RWPE2 (cell line): ENCODE measurements around the gene ARHGEF7.

ENCODE experiments used
- ATAC-seq: fragments of 200-7000 bp; cut with Tn5 transposase; 3 replicates; pipeline ENCODE4 v1.9.1; 2021; ENCODE audit warnings: low read depth
- DNase-seq: peaks from one replicate; pipeline ENCODE4 v3.0.0-alpha.2; 2020; ENCODE audit warnings: low spot score
- H3K27ac ChIP-seq: fragments of 450-650 bp; 2 replicates; pipeline ENCODE4 v1.5.1; 2017; ENCODE audit warnings: mild to moderate bottlenecking; ENCODE audit not compliant: poor library complexity, severe bottlenecking
- H3K27me3 ChIP-seq: fragments of 250-450 bp; sonication (Bioruptor Pico); 2 replicates; pipeline ENCODE4 v1.5.1; 2021; ENCODE audit warnings: mild to moderate bottlenecking, moderate library complexity; ENCODE audit not compliant: insufficient read depth, poor library complexity, severe bottlenecking
- H3K36me3 ChIP-seq: fragments of 250-450 bp; sonication (Bioruptor Pico); 2 replicates; pipeline ENCODE4 v1.5.1; 2020; ENCODE audit warnings: low read depth, mild to moderate bottlenecking, moderate library complexity
- H3K4me1 ChIP-seq: fragments of 250-450 bp; sonication (Bioruptor Pico); 2 replicates; pipeline ENCODE4 v1.5.1; 2021; ENCODE audit warnings: mild to moderate bottlenecking, moderate library complexity; ENCODE audit not compliant: insufficient read depth, poor library complexity, severe bottlenecking
- H3K4me3 ChIP-seq: fragments of 250-450 bp; sonication (Bioruptor Pico); 2 replicates; pipeline ENCODE4 v1.5.1; 2021; ENCODE audit warnings: mild to moderate bottlenecking, moderate library complexity; ENCODE audit not compliant: severe bottlenecking
- H3K9me3 ChIP-seq: fragments of 250-450 bp; sonication (Bioruptor Pico); 2 replicates; pipeline ENCODE4 v1.5.1; 2021; ENCODE audit warnings: mild to moderate bottlenecking, moderate library complexity; ENCODE audit not compliant: severe bottlenecking
- CTCF ChIP-seq: fragments of 450-650 bp; IDR thresholded peaks from one replicate; pipeline ENCODE4 v1.5.1; 2017; ENCODE audit warnings: mild to moderate bottlenecking, moderate library complexity; ENCODE audit not compliant: poor library complexity, severe bottlenecking

The ARHGEF7 gene

GRCh38 chr13:111280681-111281585 lies 165.8 kb downstream of the ARHGEF7 start:
- Histone ChIP-seq H3K27me3 (no peaks in the 10 kb centered on the region), H3K4me3 (no peak overlapping the region), H3K9me3 (no peaks in the 10 kb centered on the region), H3K27ac (no peak overlapping the region), H3K36me3 (peaks cover 61% of the 10 kb centered on the region), H3K4me1 (no peaks in the 10 kb centered on the region)
- no peak for DNase-seq
- ATAC-seq, result no peak
- no peak for TF ChIP-seq CTCF

- no peaks in the 10 kb centered on the region for H3K4me1 ChIP-seq
- DNase-seq (no peak), ATAC-seq (no peak)
- peaks cover 60% of the 10 kb centered on the region for H3K36me3 ChIP-seq
- H3K27me3 ChIP-seq, result no peaks in the 10 kb centered on the region
- no peak for TF ChIP-seq CTCF
- H3K4me3 ChIP-seq, result no peak overlapping the region
- no peaks in the 10 kb centered on the region for H3K9me3 ChIP-seq
- H3K27ac ChIP-seq, result no peak overlapping the region
Measured at GRCh38 chr13:111281751-111282311, 166.7 kb downstream of the ARHGEF7 start.

DNA sequence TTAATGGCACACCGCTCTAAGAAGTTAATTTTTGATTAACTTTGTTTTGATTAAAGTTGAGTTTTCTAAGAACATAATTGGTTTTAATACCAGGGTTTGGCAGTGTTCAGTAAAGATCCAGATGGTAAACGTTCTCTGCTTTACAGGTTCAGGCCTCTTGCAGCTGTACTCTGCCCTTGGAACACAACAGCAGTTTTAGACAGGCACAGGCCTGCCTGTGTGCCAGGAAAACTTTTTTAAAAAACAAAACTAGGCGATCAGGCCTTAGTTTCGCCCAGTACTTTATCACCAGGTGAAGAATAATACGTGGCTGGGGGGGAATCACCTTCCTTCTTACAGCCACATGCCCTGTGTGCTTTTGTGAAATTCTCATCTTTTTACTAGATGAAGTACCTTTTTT lies 167.3 kb downstream of the ARHGEF7 start:
- no peak overlapping the region for H3K27ac ChIP-seq
- no peak for TF ChIP-seq CTCF
- ATAC-seq (no peak), DNase-seq (no peak)
- no peaks in the 10 kb centered on the region for H3K9me3 ChIP-seq
- no peak overlapping the region for H3K4me3 ChIP-seq
- no peaks in the 10 kb centered on the region for H3K4me1 ChIP-seq
- H3K27me3 ChIP-seq, result no peaks in the 10 kb centered on the region
- peaks cover 54% of the 10 kb centered on the region for H3K36me3 ChIP-seq

- TF ChIP-seq CTCF, result no peak
- ATAC-seq, result no peak
Measured at GRCh38 chr13:111282997-111283396, 167.9 kb downstream of the ARHGEF7 start.

GRCh38 chr13:111283457-111283856 lies 168.3 kb downstream of the ARHGEF7 start:
- Histone ChIP-seq H3K4me3 (no peak overlapping the region), H3K27me3 (no peaks in the 10 kb centered on the region), H3K27ac (no peak overlapping the region), H3K36me3 (peaks cover 50% of the 10 kb centered on the region), H3K9me3 (no peaks in the 10 kb centered on the region), H3K4me1 (no peaks in the 10 kb centered on the region)
- ATAC-seq (no peak), DNase-seq (no peak)
- TF ChIP-seq CTCF, result no peak

More at GRCh38 chr13:111282997-111283396, 167.9 kb downstream of the ARHGEF7 start:
- Histone ChIP-seq H3K36me3 (peaks cover 51% of the 10 kb centered on the region), H3K4me3 (no peak overlapping the region), H3K27me3 (no peaks in the 10 kb centered on the region), H3K9me3 (no peaks in the 10 kb centered on the region), H3K27ac (no peak overlapping the region), H3K4me1 (no peaks in the 10 kb centered on the region)
- DNase-seq, result no peak
